ENCODE results near the gene GPR150. TPM values are rescaled to one million over a fixed set of nuclear protein-coding genes. Genes with fewer than 3 reads are reported as not detected.

GPR150 gene
- total RNA-seq, 1 experiment from 2014 or later, result 0.34 TPM

- peak overlapping the region; percentile 76 for H3K4me3 ChIP-seq (ENCODE audit: low read length)
- no peaks in the 10 kb centered on the region for H3K36me3 ChIP-seq (ENCODE audit: insufficient read depth, low read length)
- peak overlapping the region; percentile 81; the same call in 1 of the 2 replicates for H2AFZ ChIP-seq (ENCODE audit: low read length)
- no peak overlapping the region for H3K27ac ChIP-seq (ENCODE audit: low read length)
- H3K4me2 ChIP-seq (ENCODE audit: low read depth, low read length, poor library complexity, severe bottlenecking), result peak overlapping the region; percentile 92
- peaks cover 30% of the 10 kb centered on the region for H3K4me1 ChIP-seq (ENCODE audit: low read length)
- peak overlapping the region; percentile 76 for H3K9ac ChIP-seq (ENCODE audit: low read length)
- no peaks in the 10 kb centered on the region for H3K79me2 ChIP-seq (ENCODE audit: low read length)
- no peaks in the 10 kb centered on the region for H3K9me3 ChIP-seq (ENCODE audit: low read length)
- H3K9me2 ChIP-seq (replicated peaks; ENCODE audit: insufficient read depth, low read length), result no peaks in the 10 kb centered on the region
- DNase-seq, result peak; percentile 48
- no peaks in the 10 kb centered on the region for H3K27me3 ChIP-seq (ENCODE audit: low read length)
- H4K20me1 ChIP-seq (ENCODE audit: insufficient read depth, low read depth, low read length), result no peaks in the 10 kb centered on the region
These were observed 28.3 kb downstream of the GPR150 start for GRCh38 chr5:95647886-95648860.

GRCh38 chr5:95649274-95649673 is 29.4 kb downstream of the GPR150 start:
- no peaks in the 10 kb centered on the region for H4K20me1 ChIP-seq (ENCODE audit: insufficient read depth, low read depth, low read length)
- no peak overlapping the region for H3K4me2 ChIP-seq (ENCODE audit: low read depth, low read length, poor library complexity, severe bottlenecking)
- no peaks in the 10 kb centered on the region for H3K9me2 ChIP-seq (replicated peaks; ENCODE audit: insufficient read depth, low read length)
- H3K4me3 ChIP-seq (ENCODE audit: low read length), result no peak overlapping the region
- no peak for DNase-seq
- no peaks in the 10 kb centered on the region for H3K79me2 ChIP-seq (ENCODE audit: low read length)
- peaks cover 26% of the 10 kb centered on the region for H3K4me1 ChIP-seq (ENCODE audit: low read length)
- no peaks in the 10 kb centered on the region for H3K27me3 ChIP-seq (ENCODE audit: low read length)
- H3K9ac ChIP-seq (ENCODE audit: low read length), result no peak overlapping the region
- H3K9me3 ChIP-seq (ENCODE audit: low read length), result no peaks in the 10 kb centered on the region
- no peaks in the 10 kb centered on the region for H3K36me3 ChIP-seq (ENCODE audit: insufficient read depth, low read length)
- no peak overlapping the region for H3K27ac ChIP-seq (ENCODE audit: low read length)
- H2AFZ ChIP-seq (ENCODE audit: low read length), result no peak overlapping the region

GRCh38 chr5:95649842-95650620 is 30.1 kb downstream of the GPR150 start:
- no peak overlapping the region for H3K4me2 ChIP-seq (ENCODE audit: low read depth, low read length, poor library complexity, severe bottlenecking)
- H3K9ac ChIP-seq (ENCODE audit: low read length), result no peak overlapping the region

GRCh38 chr5:95652849-95653248 is 33.0 kb downstream of the GPR150 start:
- Histone ChIP-seq H3K9me3 (ENCODE audit: low read length) (no peaks in the 10 kb centered on the region), H3K9ac (ENCODE audit: low read length) (no peak overlapping the region), H2AFZ (ENCODE audit: low read length) (no peak overlapping the region), H3K27ac (ENCODE audit: low read length) (no peak overlapping the region), H3K27me3 (ENCODE audit: low read length) (no peaks in the 10 kb centered on the region), H3K4me1 (ENCODE audit: low read length) (peaks cover 21% of the 10 kb centered on the region), H3K9me2 (replicated peaks; ENCODE audit: insufficient read depth, low read length) (no peaks in the 10 kb centered on the region), H3K79me2 (ENCODE audit: low read length) (no peaks in the 10 kb centered on the region), H3K4me3 (ENCODE audit: low read length) (no peak overlapping the region), H4K20me1 (ENCODE audit: insufficient read depth, low read depth, low read length) (no peaks in the 10 kb centered on the region), H3K36me3 (ENCODE audit: insufficient read depth, low read length) (no peaks in the 10 kb centered on the region), H3K4me2 (ENCODE audit: low read depth, low read length, poor library complexity, severe bottlenecking) (no peak overlapping the region)
- DNase-seq, result no peak

More at GRCh38 chr5:95649842-95650620, 30.1 kb downstream of the GPR150 start:
- Histone ChIP-seq H3K79me2 (ENCODE audit: low read length) (no peaks in the 10 kb centered on the region), H2AFZ (ENCODE audit: low read length) (no peak overlapping the region), H3K4me1 (ENCODE audit: low read length) (peaks cover 23% of the 10 kb centered on the region), H3K9me3 (ENCODE audit: low read length) (no peaks in the 10 kb centered on the region), H3K36me3 (ENCODE audit: insufficient read depth, low read length) (no peaks in the 10 kb centered on the region), H4K20me1 (ENCODE audit: insufficient read depth, low read depth, low read length) (no peaks in the 10 kb centered on the region), H3K27me3 (ENCODE audit: low read length) (no peaks in the 10 kb centered on the region), H3K4me3 (ENCODE audit: low read length) (no peak overlapping the region), H3K27ac (ENCODE audit: low read length) (no peak overlapping the region), H3K9me2 (replicated peaks; ENCODE audit: insufficient read depth, low read length) (no peaks in the 10 kb centered on the region)
- no peak for DNase-seq

- Histone ChIP-seq H3K27ac (ENCODE audit: low read length) (no peak overlapping the region), H3K9me3 (ENCODE audit: low read length) (no peaks in the 10 kb centered on the region), H3K9me2 (replicated peaks; ENCODE audit: insufficient read depth, low read length) (no peaks in the 10 kb centered on the region)
These were observed 34.3 kb downstream of the GPR150 start for GRCh38 chr5:95654196-95654595.

GRCh38 chr5:95655575-95655974 is 35.7 kb downstream of the GPR150 start:
- DNase-seq, result no peak
- H3K4me2 ChIP-seq (ENCODE audit: low read depth, low read length, poor library complexity, severe bottlenecking), result no peak overlapping the region
- H3K9me2 ChIP-seq (replicated peaks; ENCODE audit: insufficient read depth, low read length), result no peaks in the 10 kb centered on the region
- no peaks in the 10 kb centered on the region for H3K9me3 ChIP-seq (ENCODE audit: low read length)
- no peak overlapping the region for H3K4me3 ChIP-seq (ENCODE audit: low read length)
- H3K9ac ChIP-seq (ENCODE audit: low read length), result no peak overlapping the region
- H4K20me1 ChIP-seq (ENCODE audit: insufficient read depth, low read depth, low read length), result no peaks in the 10 kb centered on the region
- no peak overlapping the region for H2AFZ ChIP-seq (ENCODE audit: low read length)
- no peaks in the 10 kb centered on the region for H3K79me2 ChIP-seq (ENCODE audit: low read length)
- H3K36me3 ChIP-seq (ENCODE audit: insufficient read depth, low read length), result no peaks in the 10 kb centered on the region
- no peak overlapping the region for H3K27ac ChIP-seq (ENCODE audit: low read length)
- no peaks in the 10 kb centered on the region for H3K27me3 ChIP-seq (ENCODE audit: low read length)
- H3K4me1 ChIP-seq (ENCODE audit: low read length), result peaks cover 13% of the 10 kb centered on the region

More at GRCh38 chr5:95654196-95654595, 34.3 kb downstream of the GPR150 start:
- Histone ChIP-seq H2AFZ (ENCODE audit: low read length) (no peak overlapping the region), H3K4me1 (ENCODE audit: low read length) (peaks cover 17% of the 10 kb centered on the region), H3K36me3 (ENCODE audit: insufficient read depth, low read length) (no peaks in the 10 kb centered on the region), H3K79me2 (ENCODE audit: low read length) (no peaks in the 10 kb centered on the region), H3K27me3 (ENCODE audit: low read length) (no peaks in the 10 kb centered on the region), H3K9ac (ENCODE audit: low read length) (no peak overlapping the region), H3K4me3 (ENCODE audit: low read length) (no peak overlapping the region), H4K20me1 (ENCODE audit: insufficient read depth, low read depth, low read length) (no peaks in the 10 kb centered on the region), H3K4me2 (ENCODE audit: low read depth, low read length, poor library complexity, severe bottlenecking) (no peak overlapping the region)
- no peak for DNase-seq

- H3K36me3 ChIP-seq (ENCODE audit: insufficient read depth, low read length), result no peaks in the 10 kb centered on the region
- no peak for DNase-seq
- no peak overlapping the region for H3K4me3 ChIP-seq (ENCODE audit: low read length)
- H3K79me2 ChIP-seq (ENCODE audit: low read length), result no peaks in the 10 kb centered on the region
- H3K9me2 ChIP-seq (replicated peaks; ENCODE audit: insufficient read depth, low read length), result no peaks in the 10 kb centered on the region
- no peak overlapping the region for H3K4me2 ChIP-seq (ENCODE audit: low read depth, low read length, poor library complexity, severe bottlenecking)
- H3K9ac ChIP-seq (ENCODE audit: low read length), result no peak overlapping the region
- no peaks in the 10 kb centered on the region for H4K20me1 ChIP-seq (ENCODE audit: insufficient read depth, low read depth, low read length)
- peaks cover 13% of the 10 kb centered on the region for H3K4me1 ChIP-seq (ENCODE audit: low read length)
- H2AFZ ChIP-seq (ENCODE audit: low read length), result no peak overlapping the region
- no peak overlapping the region for H3K27ac ChIP-seq (ENCODE audit: low read length)
- no peaks in the 10 kb centered on the region for H3K27me3 ChIP-seq (ENCODE audit: low read length)
- H3K9me3 ChIP-seq (ENCODE audit: low read length), result no peaks in the 10 kb centered on the region
These were observed 40.2 kb downstream of the GPR150 start for GRCh38 chr5:95660060-95660459.

- no peaks in the 10 kb centered on the region for H4K20me1 ChIP-seq (ENCODE audit: insufficient read depth, low read depth, low read length)
- H3K9me2 ChIP-seq (replicated peaks; ENCODE audit: insufficient read depth, low read length), result no peaks in the 10 kb centered on the region
- no peaks in the 10 kb centered on the region for H3K27me3 ChIP-seq (ENCODE audit: low read length)
- H3K36me3 ChIP-seq (ENCODE audit: insufficient read depth, low read length), result no peaks in the 10 kb centered on the region
- no peaks in the 10 kb centered on the region for H3K9me3 ChIP-seq (ENCODE audit: low read length)
- DNase-seq, result no peak
- H3K79me2 ChIP-seq (ENCODE audit: low read length), result no peaks in the 10 kb centered on the region
- H3K4me3 ChIP-seq (ENCODE audit: low read length), result no peak overlapping the region
- no peak overlapping the region for H3K4me2 ChIP-seq (ENCODE audit: low read depth, low read length, poor library complexity, severe bottlenecking)
- no peak overlapping the region for H2AFZ ChIP-seq (ENCODE audit: low read length)
- no peak overlapping the region for H3K9ac ChIP-seq (ENCODE audit: low read length)
- no peaks in the 10 kb centered on the region; the same call in 1 of the 2 replicates for H3K4me1 ChIP-seq (ENCODE audit: low read length)
- no peak overlapping the region for H3K27ac ChIP-seq (ENCODE audit: low read length)
These were observed 43.1 kb downstream of the GPR150 start for GRCh38 chr5:95662946-95663345.

Data from Karpas-422 (cell line).